GM10266 (cell line): ENCODE results near the gene HMGXB3.

Source experiments
- DNase-seq: peaks from one replicate; pipeline ENCODE4 v3.0.0; 2012; ENCODE audit errors: extremely low spot score
- CTCF ChIP-seq: IDR thresholded peaks from 2 replicates; pipeline ENCODE4 v1.5.1; 2012; ENCODE audit warnings: mild to moderate bottlenecking, low read depth; ENCODE audit not compliant: control insufficient read depth, insufficient read depth; ENCODE audit errors: missing control alignments

HMGXB3 gene

GRCh38 chr5:150058480-150059126 is 58.1 kb downstream of the HMGXB3 start:
- DNase-seq, result no peak
- TF ChIP-seq CTCF, result no peak

- no peak for TF ChIP-seq CTCF
- no peak for DNase-seq
Measured at GRCh38 chr5:150059623-150060022, 59.1 kb downstream of the HMGXB3 start.

GRCh38 chr5:150060471-150060870 is 59.9 kb downstream of the HMGXB3 start:
- no peak for TF ChIP-seq CTCF
- no peak for DNase-seq

- no peak for DNase-seq
- no peak for TF ChIP-seq CTCF
Measured at GRCh38 chr5:150061538-150061995, 61.0 kb downstream of the HMGXB3 start.

- no peak for DNase-seq
- TF ChIP-seq CTCF, result no peak
Measured at GRCh38 chr5:150062216-150062922, 61.8 kb downstream of the HMGXB3 start.

GRCh38 chr5:150063638-150064037 is 63.1 kb downstream of the HMGXB3 start:
- no peak for TF ChIP-seq CTCF
- DNase-seq, result no peak

GRCh38 chr5:150064681-150065220 is 64.2 kb downstream of the HMGXB3 start:
- no peak for DNase-seq
- TF ChIP-seq CTCF, result no peak
